NOMO-1 treated with DMSO at 0.1 percent for 48 hours (cell line): ENCODE measurements around the gene TANGO6.

Experiments used
- DNase-seq: peaks from one replicate; lab custom pipeline; 2025; ENCODE audit not compliant: unreplicated experiment; lab: John Stamatoyannopoulos, UW

The TANGO6 gene

DNA sequence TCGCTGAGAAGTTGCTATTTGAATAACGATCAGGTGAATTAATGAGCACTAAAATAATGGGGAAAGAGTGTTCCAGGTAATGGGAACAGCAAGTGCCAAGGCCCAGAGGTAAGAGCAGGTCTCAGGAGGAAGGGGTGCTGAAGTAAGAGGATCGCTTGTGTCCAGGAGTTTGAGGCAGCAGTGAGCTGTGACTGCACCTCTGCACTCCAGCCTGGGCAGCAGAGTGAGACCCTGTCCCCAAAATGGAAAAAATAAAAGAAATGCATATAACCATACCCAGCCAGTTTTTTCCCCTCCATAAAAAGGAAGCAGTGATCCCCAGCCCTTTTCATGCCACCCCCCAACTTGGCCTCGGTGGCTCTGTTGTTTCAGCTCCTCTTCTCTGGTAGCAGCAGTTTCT, 245.4 kb downstream of the TANGO6 start:
- no peak for DNase-seq

DNA sequence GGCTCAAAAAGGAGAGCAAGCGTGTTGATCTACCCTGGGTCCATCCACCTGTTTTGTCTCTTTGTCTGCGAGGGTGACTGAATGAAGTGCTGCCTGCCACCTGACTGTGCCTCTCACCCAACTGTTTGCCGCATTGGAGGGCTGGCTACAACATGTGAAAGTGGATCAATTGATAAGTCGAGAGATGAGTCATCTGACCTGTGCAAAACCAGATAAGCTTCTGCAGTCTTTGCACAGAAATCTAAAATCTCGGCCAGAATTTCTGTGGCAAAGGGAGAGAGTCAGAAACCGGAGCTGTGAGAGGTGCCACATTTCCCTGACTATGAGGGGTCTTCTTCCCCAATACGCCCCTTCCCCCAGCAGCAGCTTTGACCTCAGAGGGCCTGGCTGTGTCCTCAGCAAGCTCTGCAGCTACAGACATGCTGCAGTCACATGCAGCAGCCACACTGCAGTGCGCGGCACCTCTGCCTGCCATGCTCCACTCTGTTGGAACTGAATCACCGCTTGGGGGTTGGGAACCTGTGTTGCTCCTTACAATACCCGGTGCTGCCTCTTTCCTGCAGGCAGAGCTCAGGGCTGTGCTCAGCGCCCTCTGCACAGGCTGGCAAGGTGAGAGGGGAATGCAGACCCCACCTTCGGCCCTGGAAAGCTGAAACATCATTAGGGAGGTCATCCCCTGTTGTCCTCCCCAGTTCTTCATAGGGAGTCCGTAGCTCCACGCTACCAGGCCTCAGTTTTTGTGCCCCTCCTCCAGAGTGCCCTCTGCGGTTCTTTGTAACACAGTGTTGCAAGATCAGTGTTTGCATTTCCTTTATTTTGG, 246.0 kb downstream of the TANGO6 start:
- DNase-seq, result peak; percentile 15

DNA sequence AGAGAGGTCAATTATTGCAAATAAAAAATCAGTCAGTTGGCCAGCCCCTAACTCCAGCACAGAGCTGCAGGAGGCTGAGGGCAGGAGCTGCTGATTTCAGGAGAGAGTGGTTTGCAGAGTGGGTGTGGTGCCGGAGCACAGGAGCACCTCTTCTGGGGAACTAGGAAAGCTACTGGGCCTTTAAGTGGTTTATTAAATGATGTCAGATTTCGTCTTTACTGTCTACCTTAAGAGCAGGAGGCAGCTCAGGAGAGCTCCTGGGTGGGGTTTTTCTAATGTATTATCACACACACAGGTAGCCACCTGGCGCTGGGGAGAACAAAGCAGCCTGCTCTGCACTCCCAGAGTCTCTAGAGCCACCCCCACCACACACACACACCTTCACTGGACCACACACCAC, 250.6 kb downstream of the TANGO6 start:
- DNase-seq, result no peak

DNA sequence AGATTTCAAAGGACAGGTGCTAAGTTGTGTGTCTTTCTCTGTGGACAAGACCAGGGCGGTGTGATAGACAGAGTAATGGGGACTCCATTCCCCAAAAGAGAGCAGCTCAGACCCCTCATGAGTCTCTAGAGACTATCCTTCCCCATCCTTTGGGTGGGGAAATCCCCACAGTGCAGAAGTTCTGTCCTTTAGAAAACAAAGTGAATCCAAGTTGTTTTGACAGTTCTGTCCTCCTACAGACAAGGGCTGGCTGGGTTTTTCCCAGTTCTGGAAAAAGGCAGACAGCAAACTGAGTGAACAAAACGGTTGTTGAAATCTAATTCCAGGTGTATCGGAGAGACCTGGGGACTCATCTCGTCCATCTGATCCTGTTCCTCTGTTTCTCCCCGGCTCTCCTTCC, 251.2 kb downstream of the TANGO6 start:
- DNase-seq, result no peak

DNA sequence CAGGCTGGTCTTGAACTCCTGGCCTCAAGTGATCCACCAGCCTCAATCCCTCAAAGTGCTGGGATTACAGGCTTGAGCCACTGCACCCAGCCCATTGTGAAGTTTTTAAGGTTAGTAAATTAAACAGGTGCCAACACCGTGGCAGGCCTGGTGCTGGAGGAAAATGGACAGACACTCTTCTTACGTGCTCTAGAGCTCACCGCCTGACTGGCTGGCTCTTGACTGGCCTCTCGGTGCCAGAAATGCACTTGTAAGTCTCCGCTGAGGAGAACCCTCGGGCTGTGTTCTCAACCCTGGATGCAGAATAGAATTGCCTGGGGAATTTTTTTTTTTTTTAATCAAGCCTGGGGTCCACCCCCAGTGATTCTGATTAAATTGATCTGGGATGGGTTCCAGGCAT, 251.9 kb downstream of the TANGO6 start:
- no peak for DNase-seq

DNA sequence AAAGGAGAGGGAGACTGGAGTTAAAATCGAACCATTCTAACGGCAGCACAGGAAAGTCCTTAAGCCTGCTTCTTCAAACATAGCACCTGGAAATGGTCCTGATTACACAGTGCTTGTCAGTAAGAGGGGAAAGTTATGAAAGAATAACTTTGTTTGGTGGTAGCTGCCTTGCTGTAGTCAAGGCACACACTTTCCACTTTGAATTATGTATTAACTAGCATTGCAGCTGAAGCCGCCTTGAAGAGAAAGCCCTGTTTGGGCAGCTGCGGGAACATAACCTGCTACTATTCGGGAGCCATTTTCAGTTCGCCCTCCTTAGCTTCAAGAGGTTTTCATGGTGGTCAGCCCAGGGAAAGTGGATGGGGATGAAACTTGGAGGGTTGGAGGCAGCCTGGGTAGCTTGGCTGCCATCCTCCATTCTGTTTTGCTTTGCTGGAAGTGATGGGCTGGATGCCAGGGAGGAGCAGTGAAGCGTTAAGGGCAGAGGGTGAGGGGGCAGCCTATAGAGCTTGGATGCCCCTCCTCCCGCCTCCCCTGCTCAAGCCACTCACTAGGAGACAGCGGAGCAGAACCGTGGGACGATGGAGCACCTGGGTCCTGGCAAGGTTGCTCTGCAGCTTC, 256.9 kb downstream of the TANGO6 start:
- no peak for DNase-seq

GRCh38 chr16:69105501-69106361, 262.4 kb downstream of the TANGO6 start, which contains the start of gene HAS3:
HAS3 (plus strand) TSS chr16:69105653; CDS start chr16:69109396, 3,743 bp downstream.
- DNase-seq, result peak; percentile 73

DNA sequence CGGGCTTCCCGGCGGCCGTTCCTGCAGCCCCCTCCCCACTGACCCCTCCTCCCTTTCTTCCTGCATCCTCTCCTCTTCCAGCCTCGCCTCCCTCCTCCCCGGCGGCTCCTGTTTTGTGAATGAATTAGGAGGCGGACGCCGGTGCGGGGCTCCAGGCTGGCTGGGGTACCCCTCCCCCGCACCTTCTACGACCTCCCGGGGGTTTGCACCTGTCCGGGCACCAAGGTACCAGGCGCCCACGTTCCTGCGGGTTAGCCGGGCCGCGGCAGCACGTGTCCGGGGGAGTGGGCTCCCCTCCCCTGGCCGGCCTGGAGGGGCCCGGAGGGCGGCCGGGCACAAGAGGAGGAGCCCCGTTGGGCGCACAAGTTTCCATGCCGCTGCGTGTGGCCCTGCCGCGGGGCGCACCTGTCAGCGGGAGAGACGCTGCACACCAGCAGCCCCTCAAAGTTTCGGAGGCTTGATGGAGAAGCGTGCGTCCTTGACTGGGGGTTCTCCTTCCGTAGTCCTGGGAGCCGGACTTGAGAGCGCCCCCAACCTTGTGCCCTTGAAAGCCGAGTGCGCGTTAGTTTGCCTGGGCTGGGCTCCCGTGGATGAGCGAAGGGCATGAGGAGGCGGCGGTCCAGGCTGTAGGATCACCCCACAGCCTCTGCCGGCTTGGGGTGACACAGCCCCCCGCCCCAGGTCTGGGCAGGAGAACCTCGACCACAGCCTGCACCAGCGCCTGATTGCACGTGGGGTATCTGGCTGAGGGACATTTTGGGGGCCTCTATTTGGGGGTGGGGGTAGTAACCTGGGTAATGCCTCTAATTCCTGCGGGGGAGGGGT, 263.4 kb downstream of the TANGO6 start:
- DNase-seq, result no peak

DNA sequence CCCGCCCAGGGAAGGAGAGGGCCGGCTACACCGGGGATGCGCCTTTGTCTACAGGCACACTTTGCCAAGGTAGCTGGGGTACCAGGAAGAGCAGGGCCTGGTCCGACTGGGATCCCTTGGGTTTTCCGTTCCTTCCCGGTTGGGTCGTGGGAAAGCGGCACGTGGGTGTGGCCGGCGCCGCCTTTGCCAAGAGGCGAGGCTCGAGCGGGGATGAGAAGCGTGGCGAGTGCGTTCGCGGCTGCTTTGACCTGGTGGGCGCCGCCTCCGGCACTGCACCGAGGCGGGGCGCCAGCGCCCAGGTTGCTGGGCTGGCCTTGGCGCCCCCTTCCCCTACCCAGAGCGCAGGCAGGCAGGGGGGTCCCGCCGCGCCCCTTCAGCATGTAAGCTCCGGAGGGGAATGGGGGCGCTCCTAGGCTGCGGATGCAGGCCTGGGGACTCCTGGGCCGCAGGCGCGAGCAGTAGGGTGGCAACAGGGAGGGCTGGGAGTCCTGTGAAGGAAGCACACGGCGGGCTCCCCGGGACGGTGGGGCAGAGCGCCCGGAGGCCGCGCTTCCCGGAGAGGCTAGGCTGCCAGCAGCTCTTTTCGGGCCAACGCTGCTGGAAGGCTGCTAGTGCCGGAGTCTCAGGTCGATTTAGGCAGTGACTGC, 264.1 kb downstream of the TANGO6 start:
- no peak for DNase-seq

- no peak for DNase-seq
Measured at GRCh38 chr16:69108064-69108904, 265.0 kb downstream of the TANGO6 start.

DNA sequence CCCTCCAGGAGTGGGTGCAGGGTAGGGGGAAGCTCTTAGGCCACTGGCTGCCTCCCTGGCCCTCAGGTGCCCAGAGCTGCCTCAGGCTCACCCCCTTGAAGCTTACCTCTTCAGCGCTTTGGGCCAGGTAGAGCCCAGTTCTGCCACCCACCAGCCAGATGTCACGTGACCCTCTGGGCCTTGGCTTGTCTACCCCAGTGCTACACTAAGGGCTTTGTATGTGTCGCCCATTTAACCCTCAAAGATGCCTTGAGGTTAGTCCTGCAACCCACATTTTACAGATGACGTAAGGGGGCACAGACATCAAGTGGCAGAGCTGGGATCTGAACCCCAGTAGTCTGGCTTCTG, 265.5 kb downstream of the TANGO6 start:
- DNase-seq, result no peak

- DNase-seq, result no peak
Measured at GRCh38 chr16:69109486-69110270, 266.3 kb downstream of the TANGO6 start.

GRCh38 chr16:69110406-69110805, 267.1 kb downstream of the TANGO6 start:
- DNase-seq, result no peak

DNA sequence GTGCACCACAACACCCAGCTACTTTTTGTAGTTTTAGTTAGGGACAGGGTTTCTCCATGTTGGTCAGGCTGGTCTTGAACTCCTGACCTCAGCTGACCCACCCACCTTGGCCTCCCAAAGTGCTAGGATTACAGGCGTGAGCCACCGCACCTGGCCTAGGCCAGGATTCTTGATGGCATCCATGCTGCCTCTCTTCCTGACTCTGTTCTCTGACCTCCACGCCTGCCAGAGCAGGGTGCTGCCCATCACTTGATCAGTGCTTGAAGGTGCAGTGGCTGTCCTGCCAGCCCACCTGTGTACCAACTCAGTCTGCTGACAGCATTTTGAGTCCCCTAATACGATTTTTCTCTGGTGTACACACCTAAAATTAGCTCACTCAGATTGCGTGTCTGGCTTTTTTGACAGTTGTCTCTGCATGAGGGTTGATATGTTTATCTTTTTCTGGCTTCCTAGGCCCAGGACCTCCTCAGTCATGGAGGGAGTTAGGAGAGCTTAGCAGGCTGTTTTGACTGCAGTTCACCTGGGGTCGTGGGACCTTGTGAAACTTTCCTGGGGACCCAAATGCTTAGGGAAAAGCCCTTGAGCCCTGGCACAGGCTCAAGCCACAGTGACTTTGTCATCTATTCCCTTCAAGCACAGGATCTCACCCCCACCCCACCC, 268.0 kb downstream of the TANGO6 start:
- no peak for DNase-seq

- DNase-seq, result no peak
Measured at GRCh38 chr16:69111876-69112230, 268.5 kb downstream of the TANGO6 start.

GRCh38 chr16:69112285-69113129, 269.2 kb downstream of the TANGO6 start:
- DNase-seq, result no peak

DNA sequence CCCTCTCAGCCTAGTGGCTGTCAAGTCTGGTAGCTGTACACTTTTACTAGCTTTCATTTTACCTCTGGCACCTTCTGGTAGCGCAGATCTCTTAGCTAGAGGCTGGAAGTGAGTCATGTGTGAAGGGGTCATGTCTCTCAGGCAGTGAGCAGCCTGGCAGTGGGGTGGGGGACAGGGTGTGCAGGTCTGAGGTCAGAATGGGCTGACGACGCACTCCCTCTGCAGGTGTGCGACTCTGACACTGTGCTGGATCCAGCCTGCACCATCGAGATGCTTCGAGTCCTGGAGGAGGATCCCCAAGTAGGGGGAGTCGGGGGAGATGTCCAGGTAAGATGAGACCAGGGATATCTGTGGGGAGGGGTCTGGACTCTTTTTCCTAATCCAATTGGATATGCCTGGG, 269.9 kb downstream of the TANGO6 start:
- no peak for DNase-seq
